Activated effector memory CD4-positive, alpha-beta T cell treated with anti-CD3 and anti-CD28 coated beads, Interleukin-2, amount 50 U/mL, for 16 hours (primary cell): ENCODE measurements around the gene NAA16.
"Not testable (repeated sequence)": the region's sequence is repeated elsewhere in the genome, so short reads cannot be mapped to it uniquely, and the experiment has no call there.

Experiments used
- DNase-seq: peaks from one replicate; pipeline ENCODE4 v3.0.0-alpha.2; 2020

The NAA16 gene

DNA sequence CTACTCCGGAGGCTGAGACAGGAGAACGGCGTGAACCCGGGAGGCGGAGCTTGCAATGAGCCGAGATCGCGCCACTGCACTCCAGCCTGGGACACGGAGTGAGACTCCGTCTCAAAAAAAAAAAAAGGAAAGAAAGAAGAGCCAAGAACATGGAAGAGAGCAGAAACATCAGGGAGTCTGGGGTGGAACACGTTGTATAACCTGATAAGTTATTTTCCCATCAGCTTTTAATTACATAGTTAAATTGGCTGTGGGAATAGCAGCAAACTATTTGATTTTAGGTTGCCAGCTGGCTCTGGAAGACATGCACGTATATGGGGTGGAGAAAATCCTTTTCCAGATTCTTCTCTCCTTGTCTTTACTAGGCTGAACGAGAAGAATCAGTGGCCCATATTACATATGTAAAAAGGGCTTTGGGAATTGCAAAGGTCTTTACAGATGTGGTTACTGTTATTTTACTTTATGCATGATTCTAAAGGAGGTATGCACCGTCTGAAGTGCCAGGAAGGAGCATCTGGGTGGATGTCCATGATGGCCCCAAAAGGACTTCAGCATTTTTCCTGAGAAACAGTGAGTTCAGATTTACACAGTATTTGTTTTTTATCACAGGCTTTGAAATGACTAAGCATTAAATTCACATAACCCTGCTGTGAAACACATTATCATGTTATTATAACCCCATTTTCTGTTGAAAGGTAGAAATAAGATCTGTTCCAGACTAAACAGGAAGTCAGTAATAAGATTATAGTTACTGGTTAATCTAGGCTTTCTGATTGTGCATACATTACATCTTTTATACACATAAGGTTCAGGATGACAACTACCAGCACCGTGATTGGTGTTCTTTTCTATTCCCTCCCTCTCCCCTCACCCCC is 4.6 kb upstream of the NAA16 start:
- no peak for DNase-seq

DNA sequence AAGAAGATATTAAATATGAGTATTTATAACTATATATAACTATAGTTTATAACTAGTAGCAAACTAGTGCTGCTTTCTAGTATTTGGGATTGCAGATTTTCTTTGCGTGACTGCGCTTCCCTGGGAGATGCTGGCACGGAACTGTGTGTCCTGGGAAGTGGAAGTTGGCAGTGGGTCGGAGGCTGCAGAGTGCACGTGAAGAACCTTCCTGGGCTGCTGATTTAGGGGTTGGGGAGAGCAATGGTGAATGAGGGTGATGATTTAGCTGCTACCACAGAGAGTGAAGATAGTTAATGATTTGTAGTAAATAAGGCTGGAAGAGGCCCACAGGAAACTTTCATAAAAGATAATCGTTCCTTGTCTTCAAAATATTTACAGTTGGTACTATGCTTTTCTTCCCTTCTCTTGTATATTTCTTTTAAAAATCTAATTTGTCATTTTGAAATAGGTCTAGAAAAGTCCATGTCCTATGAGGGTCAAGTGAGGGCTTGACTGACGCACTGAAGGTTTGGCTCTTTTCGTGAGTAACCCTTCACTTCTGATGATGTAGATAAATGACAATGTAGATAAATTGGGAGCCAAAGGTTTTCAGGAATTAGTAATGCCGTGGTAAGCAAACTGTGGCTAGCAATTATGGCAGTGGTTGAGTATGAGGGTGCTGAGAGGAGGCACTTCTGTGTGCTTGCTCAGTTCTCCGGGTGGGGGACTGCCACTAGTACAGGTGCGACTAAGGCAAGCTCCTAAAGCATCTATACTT is 3.0 kb upstream of the NAA16 start:
- no peak for DNase-seq

DNA sequence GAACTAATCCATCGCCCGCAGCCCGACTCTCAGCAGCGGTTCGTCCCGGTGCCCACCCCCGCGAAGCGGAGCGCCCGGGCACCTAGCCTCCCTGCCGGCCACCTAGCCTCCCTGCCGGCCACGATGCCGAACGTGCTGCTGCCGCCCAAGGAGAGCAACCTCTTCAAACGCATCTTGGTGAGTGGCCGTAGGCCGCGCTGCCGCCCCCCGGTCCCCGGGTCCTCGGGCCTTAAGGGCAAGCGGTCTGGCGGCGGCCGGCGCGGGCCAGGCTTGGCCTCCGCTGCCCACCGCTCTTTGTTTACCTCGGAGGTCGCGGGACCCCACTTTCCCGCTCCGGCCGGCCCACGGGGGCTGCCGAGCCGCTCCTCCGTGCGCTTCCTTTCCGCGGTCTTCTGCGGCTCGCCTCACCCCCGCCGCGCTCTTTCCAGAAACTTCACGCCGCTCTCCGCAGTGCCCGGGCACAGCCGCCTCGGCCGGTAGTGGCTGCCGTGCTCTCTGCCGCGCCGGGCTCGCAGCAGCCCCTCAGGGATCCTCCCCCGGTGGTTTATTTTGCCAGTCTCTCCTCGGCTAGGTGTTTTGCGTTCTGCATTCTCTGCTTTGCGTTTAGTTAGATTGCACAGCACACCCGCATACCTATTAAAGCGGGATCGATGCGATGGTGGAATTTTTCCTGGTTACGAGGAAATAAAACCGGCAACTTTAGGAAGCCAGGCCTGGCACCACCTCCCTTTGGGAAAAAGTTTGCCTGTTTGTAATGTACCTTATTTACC is 524 bp downstream of the NAA16 start:
- peak; percentile 86 for DNase-seq

DNA sequence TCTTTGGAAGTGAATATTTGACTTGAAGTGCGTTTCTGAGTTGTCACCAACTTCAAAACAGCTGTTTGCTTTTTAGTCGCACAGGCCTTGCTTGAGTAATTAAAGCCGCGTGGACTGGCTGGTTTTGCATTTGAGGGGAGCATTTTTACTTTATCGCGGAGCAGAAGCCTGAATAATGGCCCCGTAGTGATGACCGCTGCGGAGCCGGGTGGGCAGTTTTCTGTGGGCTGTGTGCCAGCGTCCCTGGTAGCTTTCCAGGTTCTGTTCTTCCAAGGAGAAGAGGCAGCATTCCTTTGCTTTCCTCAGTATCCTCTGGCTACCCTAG is 1.1 kb downstream of the NAA16 start:
- DNase-seq = no peak

DNA sequence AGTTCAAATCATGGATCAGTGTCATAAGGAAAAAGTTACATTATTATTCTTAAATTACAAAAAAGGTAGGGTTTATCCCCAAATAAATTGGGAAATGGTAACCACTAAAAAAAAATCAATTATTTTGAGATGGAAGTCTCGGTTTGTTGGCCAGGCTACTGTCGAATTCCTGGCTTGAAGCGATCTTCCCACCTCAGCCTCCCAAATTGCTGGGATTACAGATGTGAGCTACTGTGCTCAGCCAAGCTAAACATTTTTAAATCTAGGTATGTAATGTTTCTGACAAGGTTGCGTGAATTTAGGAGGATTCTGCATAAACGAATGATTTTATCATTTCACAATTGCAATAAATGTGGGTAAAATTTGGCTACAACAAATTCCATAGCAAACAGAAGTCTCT is 2.0 kb downstream of the NAA16 start:
- DNase-seq = no peak

DNA sequence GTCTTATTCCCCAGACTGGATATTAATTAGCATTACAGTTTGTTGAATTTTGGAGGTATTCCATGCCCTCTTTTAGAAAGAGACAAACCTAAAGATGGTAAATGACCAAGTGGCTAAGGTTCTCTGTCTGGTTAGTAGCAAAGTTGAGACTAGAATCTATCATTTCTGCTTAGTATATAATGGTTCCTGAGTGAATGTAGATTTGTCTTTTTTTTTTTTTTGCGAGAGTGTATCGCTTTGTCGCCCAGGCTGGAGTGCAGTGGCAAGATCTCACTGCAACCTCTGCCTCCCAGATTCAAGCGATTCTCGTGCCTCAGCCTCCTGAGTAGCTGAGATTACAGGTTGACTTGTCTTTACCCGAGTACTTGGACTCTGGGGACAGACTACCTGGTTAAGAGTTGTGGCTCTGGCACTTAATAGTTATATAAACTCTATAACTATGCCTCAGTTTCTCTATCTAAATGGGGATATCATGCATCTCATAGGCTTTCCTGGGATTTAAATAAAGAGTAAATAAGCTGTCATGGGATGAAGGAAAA is 2.7 kb downstream of the NAA16 start:
- no peak for DNase-seq

GRCh38 chr13:41315443-41316047 is 4.5 kb downstream of the NAA16 start:
- no peak for DNase-seq

GRCh38 chr13:41317243-41317642 is 6.2 kb downstream of the NAA16 start:
- no peak for DNase-seq

DNA sequence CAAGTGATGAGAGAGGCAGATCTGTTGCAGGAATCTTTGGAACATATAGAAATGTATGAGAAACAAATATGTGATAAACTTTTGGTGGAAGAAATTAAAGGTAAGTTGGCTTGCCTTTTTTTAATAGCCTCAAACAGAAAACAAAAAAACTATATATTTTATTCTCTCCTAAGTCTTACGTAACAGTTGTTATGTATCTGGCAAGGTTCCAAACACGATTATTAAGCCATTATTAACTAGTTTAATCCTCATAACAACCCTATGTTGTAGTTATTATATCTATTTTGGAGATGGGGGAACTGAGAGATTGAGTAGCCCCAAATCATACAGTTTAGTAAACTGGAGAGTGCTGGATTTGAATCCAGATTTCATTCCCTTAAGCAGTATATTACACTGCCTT is 14.7 kb downstream of the NAA16 start:
- no peak for DNase-seq

GRCh38 chr13:41326661-41327060 is 15.6 kb downstream of the NAA16 start:
- DNase-seq = no peak

GRCh38 chr13:41327994-41328790 is 17.1 kb downstream of the NAA16 start:
- no peak for DNase-seq

GRCh38 chr13:41332829-41333228 is 21.8 kb downstream of the NAA16 start:
- no peak for DNase-seq

- DNase-seq = no peak
Measured at GRCh38 chr13:41334810-41335209, 23.7 kb downstream of the NAA16 start.

DNA sequence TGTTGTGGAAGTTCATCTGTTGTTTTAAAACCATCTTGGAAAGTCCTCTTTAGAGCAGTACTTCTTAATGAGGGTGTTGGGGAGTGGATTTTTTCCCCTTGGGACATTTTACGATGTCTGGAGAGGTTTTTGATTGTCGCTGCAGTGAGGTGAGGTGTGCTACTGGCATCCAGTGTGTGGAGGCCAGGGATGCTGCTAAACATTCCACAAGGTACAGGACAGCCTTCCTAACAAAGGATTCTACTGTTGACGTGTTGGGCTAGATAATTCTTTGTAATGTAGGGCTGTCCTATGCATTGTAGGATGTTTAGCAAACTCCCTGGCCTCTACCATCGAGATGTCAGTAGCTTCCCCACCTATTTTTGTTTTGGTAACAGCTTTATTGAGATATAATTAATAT is 33.3 kb downstream of the NAA16 start:
- no peak for DNase-seq

- DNase-seq = no peak
Measured at GRCh38 chr13:41345165-41345913, 34.3 kb downstream of the NAA16 start.

GRCh38 chr13:41345914-41346589 is 35.0 kb downstream of the NAA16 start:
- no peak for DNase-seq

DNA sequence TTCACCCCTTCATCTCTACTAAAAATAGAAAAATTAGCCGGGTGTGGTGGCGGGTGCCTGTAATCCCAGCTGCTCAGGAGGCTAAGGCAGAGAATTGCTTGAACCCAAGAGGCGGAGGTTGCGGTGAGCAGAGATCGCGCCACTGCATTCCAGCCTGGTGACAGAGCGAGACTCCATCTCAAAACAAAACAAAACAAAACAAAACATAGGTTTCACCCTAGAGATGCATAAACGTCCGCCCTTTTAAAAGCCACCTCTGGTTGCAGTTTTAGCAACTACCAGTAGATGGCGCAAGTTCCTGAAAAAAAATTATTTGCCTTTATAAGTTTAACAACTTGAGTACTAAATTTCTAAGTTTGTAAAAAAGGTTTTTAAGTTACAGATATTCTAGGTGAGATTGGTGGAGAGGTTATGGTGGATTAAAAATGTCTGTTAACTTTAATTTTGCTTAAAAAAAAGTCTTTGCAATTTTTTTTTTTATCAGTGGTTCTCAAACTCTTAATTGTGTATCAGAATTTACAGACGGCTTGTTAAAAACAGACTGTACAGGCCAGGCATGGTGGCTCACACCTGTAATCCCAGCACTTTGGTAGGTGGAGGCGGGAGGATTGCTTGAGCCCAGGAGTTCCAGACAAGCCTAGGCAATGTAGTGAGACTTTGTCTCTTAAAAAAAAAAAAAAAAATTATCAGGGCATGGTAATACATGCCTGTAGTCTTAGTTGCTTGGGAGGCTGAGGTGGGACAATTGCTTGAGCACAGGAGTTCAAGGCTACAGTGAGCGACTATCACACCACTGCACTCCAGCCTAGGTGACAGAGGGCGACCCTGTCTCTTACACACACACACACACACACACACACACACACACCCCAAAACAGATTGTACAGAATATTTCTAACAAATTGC is 42.1 kb downstream of the NAA16 start:
- peak; percentile 73 for DNase-seq

DNA sequence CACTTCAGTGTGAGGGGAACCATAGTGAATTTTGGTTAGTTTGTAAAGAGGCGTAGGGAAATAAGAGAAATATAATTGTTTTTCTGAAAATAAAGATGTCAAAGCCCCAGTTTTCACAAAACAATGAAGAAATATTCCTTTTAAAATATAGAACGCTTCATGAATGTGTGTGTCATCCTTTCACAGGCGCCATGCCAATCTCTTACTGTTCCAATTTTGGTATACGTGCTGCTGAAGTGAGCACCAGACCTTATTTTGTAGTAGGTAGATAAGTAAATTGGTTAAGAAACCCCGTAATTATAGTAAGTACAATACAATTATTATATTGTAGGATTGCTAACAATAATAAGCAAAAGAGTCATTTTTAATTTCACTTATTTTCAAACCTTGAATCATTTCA is 43.3 kb downstream of the NAA16 start:
- no peak for DNase-seq

GRCh38 chr13:41356385-41356648 is 45.2 kb downstream of the NAA16 start:
- DNase-seq = not testable (repeated sequence)

GRCh38 chr13:41356786-41357185 is 45.7 kb downstream of the NAA16 start:
- DNase-seq = peak; percentile 73
